GM12873 (cell line): ENCODE measurements around the gene ITPKA.

Source experiments
- TF ChIP-seq, protein P1 (sequence below): IDR thresholded peaks from 2 replicates; pipeline ENCODE4 v1.5.1; 2012; ENCODE audit warnings: low read depth, mild to moderate bottlenecking, moderate library complexity, low read length, control low read depth; ENCODE audit not compliant: insufficient read depth; ENCODE audit errors: missing control alignments

ITPKA gene

GRCh38 chr15:41493205-41493901 lies at the start of gene ITPKA:
ITPKA (plus strand) TSS chr15:41493874; CDS start chr15:41493928, 54 bp downstream.
- TF ChIP-seq, protein P1, sequence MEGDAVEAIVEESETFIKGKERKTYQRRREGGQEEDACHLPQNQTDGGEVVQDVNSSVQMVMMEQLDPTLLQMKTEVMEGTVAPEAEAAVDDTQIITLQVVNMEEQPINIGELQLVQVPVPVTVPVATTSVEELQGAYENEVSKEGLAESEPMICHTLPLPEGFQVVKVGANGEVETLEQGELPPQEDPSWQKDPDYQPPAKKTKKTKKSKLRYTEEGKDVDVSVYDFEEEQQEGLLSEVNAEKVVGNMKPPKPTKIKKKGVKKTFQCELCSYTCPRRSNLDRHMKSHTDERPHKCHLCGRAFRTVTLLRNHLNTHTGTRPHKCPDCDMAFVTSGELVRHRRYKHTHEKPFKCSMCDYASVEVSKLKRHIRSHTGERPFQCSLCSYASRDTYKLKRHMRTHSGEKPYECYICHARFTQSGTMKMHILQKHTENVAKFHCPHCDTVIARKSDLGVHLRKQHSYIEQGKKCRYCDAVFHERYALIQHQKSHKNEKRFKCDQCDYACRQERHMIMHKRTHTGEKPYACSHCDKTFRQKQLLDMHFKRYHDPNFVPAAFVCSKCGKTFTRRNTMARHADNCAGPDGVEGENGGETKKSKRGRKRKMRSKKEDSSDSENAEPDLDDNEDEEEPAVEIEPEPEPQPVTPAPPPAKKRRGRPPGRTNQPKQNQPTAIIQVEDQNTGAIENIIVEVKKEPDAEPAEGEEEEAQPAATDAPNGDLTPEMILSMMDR = no peak

GRCh38 chr15:41445399-41445798 lies 48.3 kb upstream of the ITPKA start:
- TF ChIP-seq, protein P1 = no peak

DNA sequence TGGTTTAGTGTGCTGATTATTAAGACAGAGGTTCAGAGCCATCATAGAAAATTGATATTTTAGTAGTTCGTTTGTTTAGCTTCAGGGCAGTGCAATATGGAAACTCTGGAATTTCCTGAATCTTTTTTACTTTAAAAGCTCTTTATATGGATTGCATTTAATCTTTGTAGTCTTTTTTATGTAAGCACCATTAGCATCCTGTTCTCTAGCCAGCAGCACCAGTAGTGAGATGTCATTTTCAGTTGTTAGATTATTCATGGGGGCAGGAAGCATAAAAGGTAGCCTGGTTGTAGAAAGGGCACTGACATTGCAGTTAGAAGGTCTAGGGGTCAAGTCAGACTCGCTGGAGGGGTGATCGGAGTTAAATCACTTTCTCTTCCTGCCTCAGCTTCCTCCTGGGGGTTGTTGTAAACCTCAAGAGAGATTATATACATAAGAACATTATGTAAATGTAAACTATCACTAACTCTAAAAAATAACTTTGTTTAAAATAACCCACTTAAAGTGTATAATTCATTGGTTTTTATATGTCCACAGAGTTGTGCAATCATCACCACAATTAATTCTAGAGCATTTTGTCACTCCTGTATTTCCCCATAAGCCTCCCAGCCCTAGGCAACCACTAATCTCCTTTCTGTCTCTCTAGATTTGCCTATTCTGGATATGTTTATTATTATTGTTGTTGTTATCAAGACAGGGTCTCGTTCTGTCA lies 31.4 kb upstream of the ITPKA start:
- TF ChIP-seq, protein P1 = no peak

DNA sequence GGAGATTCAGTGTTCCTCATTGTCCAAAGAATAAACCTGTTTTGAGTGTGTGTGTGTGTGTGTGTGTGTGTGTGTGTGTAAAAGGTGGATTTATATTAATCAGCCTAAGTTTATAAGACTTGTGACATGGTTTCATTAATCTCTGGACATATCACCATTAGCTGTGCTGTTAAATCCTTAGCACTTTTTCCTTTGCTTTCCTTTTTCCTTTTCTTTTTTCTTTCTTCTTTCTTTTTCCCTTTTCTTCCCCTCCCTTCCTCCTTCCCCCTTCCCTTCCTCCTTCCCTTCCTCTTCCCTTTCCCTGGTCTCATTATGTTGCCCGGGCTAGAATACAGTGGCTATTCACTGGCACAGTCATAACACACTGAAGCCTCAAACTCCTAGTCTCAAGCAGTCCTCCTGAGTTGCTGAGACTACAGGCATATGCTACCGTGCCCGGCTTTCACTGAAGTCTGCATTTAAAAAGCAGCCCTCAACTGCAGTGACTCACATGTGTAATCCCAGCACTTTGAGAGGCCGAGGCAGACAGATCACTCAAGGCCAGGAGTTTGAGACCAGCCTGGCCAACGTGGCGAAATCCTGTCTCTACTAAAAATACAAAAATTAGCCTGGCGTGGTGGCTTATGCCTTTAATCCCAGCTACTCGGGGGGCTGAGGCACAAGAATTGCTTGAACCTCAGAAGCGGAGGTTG lies 28.6 kb upstream of the ITPKA start:
- TF ChIP-seq, protein P1 = no peak

GRCh38 chr15:41465822-41466421 lies 27.8 kb upstream of the ITPKA start:
- TF ChIP-seq, protein P1 = peak; percentile 98

- TF ChIP-seq, protein P1 = no peak
These were observed 27.0 kb upstream of the ITPKA start for GRCh38 chr15:41466711-41467110.

- TF ChIP-seq, protein P1 = no peak
These were observed 20.3 kb upstream of the ITPKA start for GRCh38 chr15:41473418-41473817.
